Keratinocyte (primary cell): ENCODE measurements around the gene EPHA3. TPM values are rescaled to one million over a fixed set of nuclear protein-coding genes. Genes with fewer than 3 reads are reported as not detected.

ENCODE experiments used
- DNase-seq: peaks from one replicate; pipeline ENCODE4 v3.0.0-alpha.2; 2011; ENCODE audit warnings: low read depth, missing footprints, low spot score
- FAIRE-seq: peaks from 2 replicates; lab custom pipeline; 2011; peaks lifted over from hg19 to GRCh38; lab: Jason Lieb, UNC
- H2AFZ ChIP-seq: 2 replicates; pipeline ENCODE4 v1.6.0; 2012; ENCODE audit warnings: low read length, control low read depth, inconsistent platforms; ENCODE audit not compliant: control insufficient read depth
- H3K27ac ChIP-seq: 2 replicates; pipeline ENCODE4 v1.5.1; 2011; ENCODE audit warnings: low read length; ENCODE audit not compliant: control insufficient read depth, insufficient read depth
- H3K27me3 ChIP-seq: 3 replicates; pipeline ENCODE4 v1.6.0; 2011; ENCODE audit warnings: low read length; ENCODE audit not compliant: control insufficient read depth, insufficient read depth; ENCODE audit errors: extremely low read depth
- H3K36me3 ChIP-seq, 2 experiments: 2 replicates in 1 of 2; 3 replicates in 1 of 2; pipeline ENCODE4 v1.5.1; 2011; ENCODE audit warnings: low read length in 2 of 2, mild to moderate bottlenecking in 1 of 2; ENCODE audit not compliant: control insufficient read depth in 2 of 2, insufficient read depth in 2 of 2; ENCODE audit errors: extremely low read depth in 1 of 2
- H3K4me1 ChIP-seq: 3 replicates; pipeline ENCODE4 v1.5.1; 2011; ENCODE audit warnings: low read length; ENCODE audit not compliant: control insufficient read depth, insufficient read depth; ENCODE audit errors: extremely low read depth
- H3K4me2 ChIP-seq: 3 replicates; pipeline ENCODE4 v1.6.0; 2011; ENCODE audit warnings: low read depth, low read length; ENCODE audit not compliant: control insufficient read depth, insufficient read depth; ENCODE audit errors: extremely low read depth
- H3K4me3 ChIP-seq, 3 experiments: fragments of 200-600 bp in 1 of 3; sonication (generic) in 1 of 3; 2 replicates in 2 of 3; 3 replicates in 1 of 3; pipeline ENCODE4 v1.5.1; 2011 to 2016; ENCODE audit warnings: low read length in 3 of 3, mild to moderate bottlenecking in 3 of 3, control low read depth in 2 of 3, inconsistent platforms in 1 of 3, low read depth in 1 of 3, mixed read lengths in 1 of 3, mixed run types in 1 of 3, moderate library complexity in 1 of 3; ENCODE audit not compliant: control insufficient read depth in 2 of 3, insufficient read depth in 2 of 3; ENCODE audit errors: extremely low read depth in 1 of 3
- H3K79me2 ChIP-seq: 2 replicates; pipeline ENCODE4 v1.6.0; 2012; ENCODE audit warnings: low read length; ENCODE audit not compliant: control insufficient read depth, insufficient read depth
- H3K9ac ChIP-seq: 3 replicates; pipeline ENCODE4 v1.6.0; 2011; ENCODE audit warnings: low read length; ENCODE audit not compliant: control insufficient read depth, insufficient read depth; ENCODE audit errors: extremely low read depth
- H3K9me1 ChIP-seq: 3 replicates; pipeline ENCODE4 v1.6.0; 2011; ENCODE audit warnings: low read length; ENCODE audit not compliant: control insufficient read depth, insufficient read depth; ENCODE audit errors: extremely low read depth
- H3K9me3 ChIP-seq: 2 replicates; pipeline ENCODE4 v1.5.1; 2012; ENCODE audit warnings: low read depth, low read length; ENCODE audit not compliant: control insufficient read depth
- H4K20me1 ChIP-seq: 3 replicates; pipeline ENCODE4 v1.6.0; 2011; ENCODE audit warnings: low read length; ENCODE audit not compliant: control insufficient read depth, insufficient read depth; ENCODE audit errors: extremely low read depth
- CTCF ChIP-seq, 3 experiments: IDR thresholded peaks in 1 of 3; conservative IDR thresholded peaks in 1 of 3; optimal IDR thresholded peaks in 1 of 3; 2 replicates in 2 of 3; 3 replicates in 1 of 3; pipeline versions ENCODE3 to v1.5.1; 2011; ENCODE audit warnings: low read length in 3 of 3, mild to moderate bottlenecking in 3 of 3, moderate library complexity in 2 of 3, control low read depth in 1 of 3, inconsistent platforms in 1 of 3; ENCODE audit not compliant: insufficient read depth in 2 of 3; ENCODE audit errors: extremely low read depth in 1 of 3
- EZH2 ChIP-seq: IDR thresholded peaks from one replicate; pipeline ENCODE4 v1.6.1; 2012; ENCODE audit warnings: inconsistent platforms, mild to moderate bottlenecking, low read length, moderate library complexity
- dilution Hi-C: fragments of 300-500 bp; cut with MboI; formaldehyde crosslinking; loops from one replicate; pipeline ENCODE4 v1.7.0; 2020; ENCODE audit warnings: low sequenced_read_pairs; ENCODE audit not compliant: extremely low pct_ligation_motif_present
- polyA plus RNA-seq, 5 experiments: library from polyadenylated mRNA; depleted of rRNA in 3 of 5; stranded (reverse) in 3 of 5; stranded (forward) in 1 of 5; unstranded in 1 of 5; fragments of >200 nt; gene quantifications; 1 replicate in 1 of 5; 2 replicates in 3 of 5; 3 replicates in 1 of 5; pipeline versions ENCODE4 v1.2.1 to v1.2.3, GENCODE V29; 2011 to 2012; ENCODE audit warnings: missing spikeins in 2 of 5, low read depth in 1 of 5, low replicate concordance in 1 of 5

The EPHA3 gene
- polyA plus RNA-seq, 1 donor (not counting 4 experiments of a cell fraction or from before 2014, with no cell fraction given), result 0.13 TPM

- DNase-seq, result no peak
- no peaks in the 10 kb centered on the region for H3K27me3 ChIP-seq
- H3K9me3 ChIP-seq, result no peaks in the 10 kb centered on the region
- no peaks in the 10 kb centered on the region for H3K4me1 ChIP-seq
- TF ChIP-seq EZH2 (no peak), CTCF (optimal IDR thresholded peaks at IDR 0.05 in 1 of 3, IDR thresholded peaks at IDR 0.05 in 1 of 3, conservative IDR thresholded peaks at IDR 0.05 in 1 of 3; ENCODE audit: extremely low read depth in 1 of 3, insufficient read depth in 2 of 3, low read length in 3 of 3) (no peak)
- FAIRE-seq, result no peak
- H3K9ac ChIP-seq, result no peak overlapping the region
- no peaks in the 10 kb centered on the region for H3K79me2 ChIP-seq
- H2AFZ ChIP-seq, result no peak overlapping the region
- no peaks in the 10 kb centered on the region for H3K36me3 ChIP-seq
- H4K20me1 ChIP-seq, result no peaks in the 10 kb centered on the region
- dilution Hi-C loops, result no loop called here
- H3K9me1 ChIP-seq, result no peaks in the 10 kb centered on the region
- H3K4me2 ChIP-seq, result no peak overlapping the region
- no peak overlapping the region for H3K27ac ChIP-seq
- no peak overlapping the region for H3K4me3 ChIP-seq
Measured at GRCh38 chr3:89297199-89297598, 189.8 kb downstream of the EPHA3 start.

GRCh38 chr3:89300526-89300925, 193.1 kb downstream of the EPHA3 start:
- no peaks in the 10 kb centered on the region for H3K9me3 ChIP-seq
- no peaks in the 10 kb centered on the region for H3K27me3 ChIP-seq
- dilution Hi-C loops, result no loop called here
- no peak overlapping the region for H2AFZ ChIP-seq
- H3K9me1 ChIP-seq, result no peaks in the 10 kb centered on the region
- H3K79me2 ChIP-seq, result no peaks in the 10 kb centered on the region
- H3K4me3 ChIP-seq, result no peak overlapping the region
- H3K9ac ChIP-seq, result no peak overlapping the region
- no peaks in the 10 kb centered on the region for H3K36me3 ChIP-seq
- no peaks in the 10 kb centered on the region for H3K4me1 ChIP-seq
- no peak for TF ChIP-seq CTCF (optimal IDR thresholded peaks at IDR 0.05 in 1 of 3, IDR thresholded peaks at IDR 0.05 in 1 of 3, conservative IDR thresholded peaks at IDR 0.05 in 1 of 3; ENCODE audit: extremely low read depth in 1 of 3, insufficient read depth in 2 of 3, low read length in 3 of 3)
- TF ChIP-seq EZH2, result no peak
- no peaks in the 10 kb centered on the region for H4K20me1 ChIP-seq
- no peak overlapping the region for H3K4me2 ChIP-seq
- no peak overlapping the region for H3K27ac ChIP-seq
- FAIRE-seq (no peak), DNase-seq (no peak)
